Measurements from ENCODE around the gene KIF21A.

DNA sequence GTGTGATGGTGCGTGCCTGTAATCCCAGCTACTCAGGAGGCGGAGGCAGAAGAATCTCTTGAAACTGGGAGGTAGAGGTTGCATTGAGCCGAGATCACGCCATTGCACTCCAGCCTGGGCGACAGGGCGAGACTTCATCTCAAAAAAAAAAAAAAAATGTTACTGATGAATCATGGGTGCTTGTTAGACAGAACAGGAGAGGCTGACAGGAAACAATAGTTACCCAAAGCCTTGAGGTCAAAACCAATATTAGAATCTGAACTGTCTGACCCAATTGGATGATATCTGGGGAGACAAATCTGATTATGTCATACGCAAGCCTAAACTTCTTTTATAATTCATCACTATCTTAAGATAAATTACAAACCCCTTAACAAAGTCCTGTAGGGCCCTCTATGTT lies 40.7 kb upstream of the KIF21A start:
- TF ChIP-seq, protein P1, sequence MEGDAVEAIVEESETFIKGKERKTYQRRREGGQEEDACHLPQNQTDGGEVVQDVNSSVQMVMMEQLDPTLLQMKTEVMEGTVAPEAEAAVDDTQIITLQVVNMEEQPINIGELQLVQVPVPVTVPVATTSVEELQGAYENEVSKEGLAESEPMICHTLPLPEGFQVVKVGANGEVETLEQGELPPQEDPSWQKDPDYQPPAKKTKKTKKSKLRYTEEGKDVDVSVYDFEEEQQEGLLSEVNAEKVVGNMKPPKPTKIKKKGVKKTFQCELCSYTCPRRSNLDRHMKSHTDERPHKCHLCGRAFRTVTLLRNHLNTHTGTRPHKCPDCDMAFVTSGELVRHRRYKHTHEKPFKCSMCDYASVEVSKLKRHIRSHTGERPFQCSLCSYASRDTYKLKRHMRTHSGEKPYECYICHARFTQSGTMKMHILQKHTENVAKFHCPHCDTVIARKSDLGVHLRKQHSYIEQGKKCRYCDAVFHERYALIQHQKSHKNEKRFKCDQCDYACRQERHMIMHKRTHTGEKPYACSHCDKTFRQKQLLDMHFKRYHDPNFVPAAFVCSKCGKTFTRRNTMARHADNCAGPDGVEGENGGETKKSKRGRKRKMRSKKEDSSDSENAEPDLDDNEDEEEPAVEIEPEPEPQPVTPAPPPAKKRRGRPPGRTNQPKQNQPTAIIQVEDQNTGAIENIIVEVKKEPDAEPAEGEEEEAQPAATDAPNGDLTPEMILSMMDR (IDR thresholded peaks at IDR 0.05): no peak
- no peak for TF ChIP-seq ZFX (IDR thresholded peaks at IDR 0.05; ENCODE audit: borderline replicate concordance)

Data from 22Rv1 (cell line).